ENCODE measurements around the gene CMTM5.

The CMTM5 gene

GRCh38 chr14:23376482-23377197 is at the start of gene CMTM5:
TSS of gene CMTM5 (plus strand) at chr14:23377046. CDS start at chr14:23377252, 206 bp downstream.
- no peak for DNase-seq

GRCh38 chr14:23327947-23328744 is 48.7 kb upstream of the CMTM5 start:
- peak; percentile 69 to 75 for DNase-seq

GRCh38 chr14:23335623-23336022 is 41.2 kb upstream of the CMTM5 start:
- DNase-seq = no peak

GRCh38 chr14:23339506-23340268 is 37.2 kb upstream of the CMTM5 start:
- DNase-seq = no peak

- DNase-seq = no peak
Observed at GRCh38 chr14:23344481-23344880, 32.4 kb upstream of the CMTM5 start.

GRCh38 chr14:23345987-23346692 is 30.7 kb upstream of the CMTM5 start:
- no peak for DNase-seq

GRCh38 chr14:23346693-23347405 is 30.0 kb upstream of the CMTM5 start:
- DNase-seq = no peak

GRCh38 chr14:23347406-23348296 is 29.2 kb upstream of the CMTM5 start:
- no peak for DNase-seq

- DNase-seq = no peak
Observed at GRCh38 chr14:23348297-23348655, 28.6 kb upstream of the CMTM5 start.

GRCh38 chr14:23349156-23349845 is 27.5 kb upstream of the CMTM5 start:
- DNase-seq = no peak

GRCh38 chr14:23351681-23352505 is 25.0 kb upstream of the CMTM5 start:
- DNase-seq = no peak

- DNase-seq = no peak
Observed at GRCh38 chr14:23352506-23353432, 24.1 kb upstream of the CMTM5 start, which contains the start of gene SLC22A17. TSS of gene SLC22A17 (minus strand) at chr14:23352887.

GRCh38 chr14:23353433-23353780 is 23.4 kb upstream of the CMTM5 start:
- DNase-seq = no peak

GRCh38 chr14:23354990-23355389 is 21.9 kb upstream of the CMTM5 start:
- DNase-seq = no peak

- DNase-seq = no peak
Observed at GRCh38 chr14:23355871-23356435, 20.9 kb upstream of the CMTM5 start.

GRCh38 chr14:23356662-23357061 is 20.2 kb upstream of the CMTM5 start:
- DNase-seq = no peak

- no peak for DNase-seq
Observed at GRCh38 chr14:23357261-23357660, 19.6 kb upstream of the CMTM5 start.

- no peak for DNase-seq
Observed at GRCh38 chr14:23358042-23358441, 18.8 kb upstream of the CMTM5 start.
